ENCODE measurements around the gene SNRPD3.

Gene SNRPD3

GRCh38 chr22:24555165-24556039 is at the start of gene SNRPD3:
TSS of gene SNRPD3 (plus strand) at chr22:24555999. CDS start at chr22:24557675, 1,676 bp downstream.
- no peak; the same call in 1 of the 2 replicates for TF ChIP-seq CTCF (IDR thresholded peaks at IDR 0.05; ENCODE audit: low read depth, low read length)
- peak; percentile 98 for DNase-seq (ENCODE audit: extremely low read depth, low read depth)

GRCh38 chr22:24506802-24507438 is 48.9 kb upstream of the SNRPD3 start:
- no peak for DNase-seq (ENCODE audit: extremely low read depth, low read depth)
- TF ChIP-seq CTCF (IDR thresholded peaks at IDR 0.05; ENCODE audit: low read depth, low read length) = no peak

- DNase-seq (ENCODE audit: extremely low read depth, low read depth) = no peak
- TF ChIP-seq CTCF (IDR thresholded peaks at IDR 0.05; ENCODE audit: low read depth, low read length) = no peak
Observed at GRCh38 chr22:24507716-24508115, 48.1 kb upstream of the SNRPD3 start.

GRCh38 chr22:24510637-24511625 is 44.9 kb upstream of the SNRPD3 start:
- TF ChIP-seq CTCF (IDR thresholded peaks at IDR 0.05; ENCODE audit: low read depth, low read length) = no peak

GRCh38 chr22:24512043-24512442 is 43.8 kb upstream of the SNRPD3 start:
- TF ChIP-seq CTCF (IDR thresholded peaks at IDR 0.05; ENCODE audit: low read depth, low read length) = no peak
- no peak for DNase-seq (ENCODE audit: extremely low read depth, low read depth)

More at GRCh38 chr22:24510637-24511625, 44.9 kb upstream of the SNRPD3 start:
- peak; percentile 24 for DNase-seq (ENCODE audit: extremely low read depth, low read depth)

GRCh38 chr22:24513378-24514240 is 42.2 kb upstream of the SNRPD3 start:
- no peak for TF ChIP-seq CTCF (IDR thresholded peaks at IDR 0.05; ENCODE audit: low read depth, low read length)
- DNase-seq (ENCODE audit: extremely low read depth, low read depth) = no peak

Measured in AG09319 (cell line).